Osteoblast (primary cell): Measurements from ENCODE around the gene CDH16. TPM values are rescaled to one million over a fixed set of nuclear protein-coding genes. Genes with fewer than 3 reads are reported as not detected.
A peak's percentile ranks its signal among the peaks of the same experiment; 100 is the strongest.

Experiments
- DNase-seq: peaks from one replicate; pipeline ENCODE4 v3.0.0; 2011; ENCODE audit warnings: low spot score, mixed read lengths; ENCODE audit not compliant: insufficient read length; ENCODE audit errors: missing footprints
- H2AFZ ChIP-seq: 2 replicates; pipeline ENCODE4 v1.6.0; 2011; ENCODE audit warnings: mild to moderate bottlenecking, low read length
- H3K27ac ChIP-seq: 2 replicates; pipeline ENCODE4 v1.5.1; 2011; ENCODE audit warnings: mild to moderate bottlenecking, low read depth, low read length, moderate library complexity
- H3K27me3 ChIP-seq: 2 replicates; pipeline ENCODE4 v1.6.0; 2012; ENCODE audit warnings: mild to moderate bottlenecking, control low read depth, inconsistent platforms, low read length, moderate library complexity; ENCODE audit not compliant: insufficient read depth
- H3K36me3 ChIP-seq: 2 replicates; pipeline ENCODE4 v1.5.1; 2011; ENCODE audit warnings: mild to moderate bottlenecking, low read length, control low read depth, moderate library complexity; ENCODE audit not compliant: insufficient read depth
- H3K4me1 ChIP-seq: 2 replicates; pipeline ENCODE4 v1.5.1; 2011; ENCODE audit warnings: mild to moderate bottlenecking, low read length, control low read depth, moderate library complexity; ENCODE audit not compliant: insufficient read depth
- H3K4me2 ChIP-seq: 2 replicates; pipeline ENCODE4 v1.6.0; 2011; ENCODE audit warnings: mild to moderate bottlenecking, low read length; ENCODE audit not compliant: insufficient read depth
- H3K4me3 ChIP-seq: fragments of 200-600 bp; sonication (generic); 3 replicates; pipeline ENCODE4 v1.5.1; 2012; ENCODE audit warnings: mild to moderate bottlenecking, low read length, inconsistent platforms; ENCODE audit not compliant: insufficient read depth
- H3K79me2 ChIP-seq: 2 replicates; pipeline ENCODE4 v1.6.0; 2012; ENCODE audit warnings: mild to moderate bottlenecking, low read length, control low read depth, inconsistent platforms; ENCODE audit not compliant: insufficient read depth
- H3K9me3 ChIP-seq: 2 replicates; pipeline ENCODE4 v1.5.1; 2011; ENCODE audit warnings: low read depth, low read length, control low read depth
- H4K20me1 ChIP-seq: 2 replicates; pipeline ENCODE4 v1.6.0; 2012; ENCODE audit warnings: mild to moderate bottlenecking, low read length, control low read depth; ENCODE audit not compliant: insufficient read depth
- total RNA-seq: library from RNA; depleted of rRNA; stranded (reverse); fragments of >200 nt; gene quantifications from 2 replicates; pipeline ENCODE4 v1.2.3, GENCODE V29; 2012
- TF ChIP-seq, protein P1 (sequence below): IDR thresholded peaks from 2 replicates; pipeline ENCODE4 v1.5.1; 2011; ENCODE audit warnings: mild to moderate bottlenecking, low read depth, low read length, moderate library complexity; ENCODE audit errors: extremely low read depth

The CDH16 gene
- total RNA-seq, 1 donor: not detected

DNA sequence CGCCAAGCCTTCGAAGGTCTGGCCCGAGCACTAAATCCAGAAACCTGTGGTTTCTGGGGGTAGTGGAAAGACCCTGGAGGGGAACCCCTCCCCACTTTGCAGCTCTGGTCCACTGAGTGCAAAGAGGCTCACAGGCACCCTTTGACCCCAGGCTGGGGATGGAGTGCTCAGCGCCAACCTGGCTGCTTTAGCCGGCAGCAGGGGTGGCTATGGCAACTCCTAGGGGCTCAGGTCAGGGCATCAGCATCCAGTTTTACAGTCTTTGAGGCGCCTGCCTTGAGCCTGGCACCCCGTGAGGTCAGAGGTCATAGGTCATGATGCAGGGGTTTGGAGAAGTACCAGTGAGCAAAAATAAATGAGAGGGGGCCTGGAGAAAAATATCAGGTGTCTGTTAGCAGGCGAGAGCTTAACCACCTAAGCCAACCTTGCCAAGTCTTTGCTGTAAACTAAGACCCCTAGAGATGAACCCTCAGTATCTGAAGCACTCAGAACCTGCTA is 56.6 kb downstream of the CDH16 start:
- TF ChIP-seq, protein P1, sequence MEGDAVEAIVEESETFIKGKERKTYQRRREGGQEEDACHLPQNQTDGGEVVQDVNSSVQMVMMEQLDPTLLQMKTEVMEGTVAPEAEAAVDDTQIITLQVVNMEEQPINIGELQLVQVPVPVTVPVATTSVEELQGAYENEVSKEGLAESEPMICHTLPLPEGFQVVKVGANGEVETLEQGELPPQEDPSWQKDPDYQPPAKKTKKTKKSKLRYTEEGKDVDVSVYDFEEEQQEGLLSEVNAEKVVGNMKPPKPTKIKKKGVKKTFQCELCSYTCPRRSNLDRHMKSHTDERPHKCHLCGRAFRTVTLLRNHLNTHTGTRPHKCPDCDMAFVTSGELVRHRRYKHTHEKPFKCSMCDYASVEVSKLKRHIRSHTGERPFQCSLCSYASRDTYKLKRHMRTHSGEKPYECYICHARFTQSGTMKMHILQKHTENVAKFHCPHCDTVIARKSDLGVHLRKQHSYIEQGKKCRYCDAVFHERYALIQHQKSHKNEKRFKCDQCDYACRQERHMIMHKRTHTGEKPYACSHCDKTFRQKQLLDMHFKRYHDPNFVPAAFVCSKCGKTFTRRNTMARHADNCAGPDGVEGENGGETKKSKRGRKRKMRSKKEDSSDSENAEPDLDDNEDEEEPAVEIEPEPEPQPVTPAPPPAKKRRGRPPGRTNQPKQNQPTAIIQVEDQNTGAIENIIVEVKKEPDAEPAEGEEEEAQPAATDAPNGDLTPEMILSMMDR: no peak
- Histone ChIP-seq H2AFZ (no peak overlapping the region), H3K9me3 (no peaks in the 10 kb centered on the region), H3K27ac (no peak overlapping the region), H3K4me3 (no peak overlapping the region), H3K36me3 (no peaks in the 10 kb centered on the region), H3K27me3 (no peaks in the 10 kb centered on the region), H3K4me2 (no peak overlapping the region), H4K20me1 (no peaks in the 10 kb centered on the region), H3K4me1 (peaks cover 5% of the 10 kb centered on the region), H3K79me2 (no peaks in the 10 kb centered on the region)
- DNase-seq: no peak

DNA sequence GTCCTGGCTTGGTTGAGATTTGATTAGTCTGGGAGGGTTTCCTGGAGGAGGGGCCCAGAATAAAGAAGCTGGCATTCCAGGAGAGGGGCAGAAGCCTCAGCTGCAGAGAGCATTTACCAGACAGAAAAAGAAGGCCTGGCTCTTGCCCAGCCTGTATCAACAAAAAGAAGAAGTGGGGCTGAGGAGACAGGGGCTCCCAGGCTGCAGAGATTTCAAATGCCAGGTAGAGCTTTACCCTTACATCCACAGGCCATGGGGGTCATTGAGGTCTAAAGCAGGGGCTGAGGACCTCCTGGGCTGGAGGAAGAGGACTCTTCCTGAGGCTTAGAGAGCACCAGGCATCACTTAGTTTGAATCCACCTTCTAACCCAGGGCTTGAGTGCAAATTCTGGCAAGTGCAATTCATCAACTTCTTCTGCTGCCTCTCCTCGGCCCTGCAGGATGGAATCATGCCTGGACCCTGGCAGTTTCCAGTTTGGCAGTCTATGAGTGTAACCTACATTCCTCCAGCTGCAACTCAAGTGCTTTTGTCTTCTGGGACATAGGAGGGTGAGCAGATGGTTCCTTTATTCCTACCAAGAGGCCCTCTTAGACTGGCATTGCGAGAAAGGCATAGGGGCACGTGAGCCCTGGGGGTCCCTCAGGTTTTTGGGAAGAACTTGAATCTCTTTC is 59.2 kb downstream of the CDH16 start:
- no peak overlapping the region for H3K27ac ChIP-seq
- peaks cover 5% of the 10 kb centered on the region for H3K4me1 ChIP-seq
- TF ChIP-seq, protein P1: no peak
- DNase-seq: no peak
- H3K27me3 ChIP-seq: no peaks in the 10 kb centered on the region
- no peaks in the 10 kb centered on the region for H3K9me3 ChIP-seq
- no peaks in the 10 kb centered on the region for H3K36me3 ChIP-seq
- H4K20me1 ChIP-seq: no peaks in the 10 kb centered on the region
- no peak overlapping the region for H3K4me2 ChIP-seq
- no peak overlapping the region for H2AFZ ChIP-seq
- no peaks in the 10 kb centered on the region for H3K79me2 ChIP-seq
- no peak overlapping the region for H3K4me3 ChIP-seq

DNA sequence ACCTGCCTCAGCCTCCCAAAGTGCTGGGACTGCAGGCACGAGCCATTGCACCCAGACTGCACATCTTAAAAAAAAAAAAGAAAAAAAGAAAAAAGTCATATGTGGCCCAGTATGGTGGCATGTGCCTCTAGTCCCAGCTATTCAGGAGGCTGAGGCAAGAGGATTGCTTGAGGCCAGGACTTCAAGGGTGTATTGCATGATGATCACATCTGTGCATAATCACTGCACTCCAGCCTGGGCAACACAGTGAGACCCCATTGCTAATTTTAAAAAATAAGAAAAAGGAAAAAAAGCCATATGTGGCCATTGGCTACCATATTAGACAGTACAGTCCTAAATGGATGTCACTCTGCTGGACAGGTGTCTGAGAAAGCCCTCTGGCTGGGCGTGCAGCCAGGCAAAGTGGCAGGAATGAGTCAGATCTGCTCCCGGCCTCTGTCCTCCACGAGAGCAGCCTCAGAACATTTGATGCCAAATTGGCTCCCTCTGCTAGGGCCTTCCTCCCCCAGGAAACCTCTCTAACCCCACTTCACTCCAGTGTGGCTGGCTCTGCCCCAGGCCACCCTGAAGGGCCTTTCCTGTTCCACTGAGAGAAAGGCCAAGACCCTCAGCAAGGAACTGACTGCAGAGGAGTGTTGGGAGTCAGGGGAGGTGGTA is 59.8 kb downstream of the CDH16 start:
- Histone ChIP-seq H3K79me2 (no peaks in the 10 kb centered on the region), H3K9me3 (no peaks in the 10 kb centered on the region), H3K4me2 (no peak overlapping the region), H3K36me3 (no peaks in the 10 kb centered on the region), H4K20me1 (no peaks in the 10 kb centered on the region), H3K4me3 (no peak overlapping the region), H3K27ac (no peak overlapping the region), H2AFZ (no peak overlapping the region), H3K4me1 (peaks cover 5% of the 10 kb centered on the region), H3K27me3 (no peaks in the 10 kb centered on the region)
- TF ChIP-seq, protein P1: no peak
- DNase-seq: peak; percentile 80

Other genes starting within 250 kb of the CDH16 start
- gene CMTM4, start 222.1 kb downstream of the CDH16 start, total RNA-seq: 42.7 and 52.5 TPM in 2 replicates
- 157 and 183 TPM in 2 replicates for gene DYNC1LI2, start 167.3 kb downstream of the CDH16 start, total RNA-seq
- gene TERB1, start 117.3 kb downstream of the CDH16 start, total RNA-seq: 0.29 and 0.36 TPM in 2 replicates
- 73.5 and 84.6 TPM in 2 replicates for gene NAE1, start 87.9 kb downstream of the CDH16 start, total RNA-seq
- gene CA7, start 74.5 kb downstream of the CDH16 start, total RNA-seq: not detected in 2 replicates
- 11.5 and 13.8 TPM in 2 replicates for gene PDP2, start 38.4 kb downstream of the CDH16 start, total RNA-seq
- gene RRAD, start 6.7 kb upstream of the CDH16 start, total RNA-seq: 3.2 and 4.3 TPM in 2 replicates
- 90.8 and 97.4 TPM in 2 replicates for gene CIAO2B, start 15.5 kb upstream of the CDH16 start, total RNA-seq
- gene CES2, start 16.6 kb upstream of the CDH16 start, total RNA-seq: 38.6 and 42.3 TPM in 2 replicates
- gene CES3, start 42.4 kb upstream of the CDH16 start, total RNA-seq: 0.29 TPM in 1 of 2 replicates, not detected in the other
- gene CES4A, start 69.7 kb upstream of the CDH16 start, total RNA-seq: 1.5 and 1.8 TPM in 2 replicates
- 61.3 and 63.0 TPM in 2 replicates for gene CBFB, start 110.3 kb upstream of the CDH16 start, total RNA-seq
- gene PHAF1, start 191.1 kb upstream of the CDH16 start, total RNA-seq: 13.8 and 17.1 TPM in 2 replicates
- gene B3GNT9, start 232.1 kb upstream of the CDH16 start, total RNA-seq: 54.8 and 58.6 TPM in 2 replicates
- gene TRADD, start 241.0 kb upstream of the CDH16 start, total RNA-seq: 19.2 and 19.5 TPM in 2 replicates
- 12.7 and 15.6 TPM in 2 replicates for gene FBXL8, start 241.1 kb upstream of the CDH16 start, total RNA-seq
- 5.8 and 8.5 TPM in 2 replicates for gene HSF4, start 245.9 kb upstream of the CDH16 start, total RNA-seq